Uterus (tissue), 4 donors: ENCODE results near the gene SF3A2. TPM values are rescaled to one million over a fixed set of nuclear protein-coding genes. Genes with fewer than 3 reads are reported as not detected.

Experiments used
- DNase-seq, 2 donors: peaks; one replicate each; pipeline ENCODE4 v3.0.0-alpha.2; 2019 to 2020
- H3K27ac ChIP-seq, 2 donors: fragments of 200-600 bp; sonication (generic); 1 replicate in 1 of 2; 2 replicates in 1 of 2; pipeline ENCODE4 v1.5.1; 2016 to 2018
- H3K27me3 ChIP-seq, 2 donors: fragments of 200-600 bp; sonication (generic); one replicate each; pipeline ENCODE4 v1.5.1; 2018 to 2019; ENCODE audit warnings: control low read depth in 1 of 2
- H3K36me3 ChIP-seq, 2 donors: fragments of 200-600 bp; sonication (generic); one replicate each; pipeline ENCODE4 v1.5.1; 2019; ENCODE audit warnings: control low read depth in 1 of 2
- H3K4me1 ChIP-seq, 2 donors: fragments of 200-600 bp; sonication (generic); one replicate each; pipeline ENCODE4 v1.5.1; 2018 to 2019; ENCODE audit warnings: control low read depth in 1 of 2
- H3K4me3 ChIP-seq, 2 donors: fragments of 200-600 bp; sonication (generic); 1 replicate in 1 of 2; 2 replicates in 1 of 2; pipeline ENCODE4 v1.5.1; 2018 to 2019; ENCODE audit warnings: mild to moderate bottlenecking in 1 of 2
- H3K9me3 ChIP-seq, 2 donors: fragments of 200-600 bp; sonication (generic); one replicate each; pipeline ENCODE4 v1.5.1; 2019; ENCODE audit warnings: control low read depth in 1 of 2
- CTCF ChIP-seq, 4 experiments: fragments of 200-600 bp in 2 of 4; fragments of 450-650 bp in 2 of 4; sonication (generic) in 2 of 4; IDR thresholded peaks; one replicate each; pipeline ENCODE4 v1.5.1; 2016 to 2019; ENCODE audit warnings: antibody characterized with exemption in 4 of 4, mild to moderate bottlenecking in 2 of 4, moderate library complexity in 1 of 4
- POLR2A ChIP-seq, 2 donors: fragments of 450-650 bp; IDR thresholded peaks; one replicate each; pipeline ENCODE4 v1.6.1; 2016; ENCODE audit warnings: antibody characterized with exemption in 2 of 2, mild to moderate bottlenecking in 1 of 2, moderate library complexity in 1 of 2
- intact Hi-C: fragments of 100-400 bp; cut with DNase I; formaldehyde crosslinking; loops from one replicate; pipeline ENCODE4 v1.15.1; 2023; ENCODE audit warnings: low total_unique reads
- total RNA-seq, 4 donors: library from RNA; depleted of rRNA in 3 of 4; stranded (reverse); fragments of >200 nt in 3 of 4; gene quantifications; one replicate each; pipeline versions ENCODE4 v1.1.0 to v1.2.4, GENCODE V29; 2014 to 2023
- donor health status: DM: yes; HTN: yes; CAD: no.

SF3A2 gene
- total RNA-seq, 4 donors from 2014 or later, result 33.2 to 107 (median 50.6) TPM

- Histone ChIP-seq H3K27ac (no peak overlapping the region), H3K9me3 (no peaks in the 10 kb centered on the region), H3K4me3 (no peak overlapping the region), H3K27me3 (no peaks in the 10 kb centered on the region), H3K36me3 (no peaks in the 10 kb centered on the region), H3K4me1 (no peaks in the 10 kb centered on the region)
- no peak for DNase-seq
- no peak for TF ChIP-seq POLR2A (IDR thresholded peaks at IDR 0.05)
- intact Hi-C loops, result no loop called here
Observed at GRCh38 chr19:2195361-2195760, 41.3 kb upstream of the SF3A2 start.

- no peak for DNase-seq
- Histone ChIP-seq H3K27ac (no peak overlapping the region), H3K27me3 (no peaks in the 10 kb centered on the region), H3K4me3 (no peak overlapping the region), H3K4me1 (no peaks in the 10 kb centered on the region), H3K36me3 (no peaks in the 10 kb centered on the region), H3K9me3 (no peaks in the 10 kb centered on the region)
- TF ChIP-seq CTCF (IDR thresholded peaks at IDR 0.05) (no peak), POLR2A (IDR thresholded peaks at IDR 0.05) (no peak)
- intact Hi-C loops, result no loop called here
Observed at GRCh38 chr19:2195914-2196313, 40.7 kb upstream of the SF3A2 start.

- intact Hi-C loops, result no loop called here
Observed at GRCh38 chr19:2197270-2197669, 39.4 kb upstream of the SF3A2 start.

GRCh38 chr19:2198317-2198716, 38.3 kb upstream of the SF3A2 start:
- Histone ChIP-seq H3K36me3 (no peaks in the 10 kb centered on the region), H3K27ac (no peak overlapping the region), H3K4me1 (no peaks in the 10 kb centered on the region), H3K4me3 (no peak overlapping the region), H3K9me3 (no peaks in the 10 kb centered on the region), H3K27me3 (no peaks in the 10 kb centered on the region)
- no peak for TF ChIP-seq POLR2A (IDR thresholded peaks at IDR 0.05)
- TF ChIP-seq CTCF (IDR thresholded peaks at IDR 0.05), result no peak
- intact Hi-C loops, result no loop called here
- no peak for DNase-seq

More at GRCh38 chr19:2197270-2197669, 39.4 kb upstream of the SF3A2 start:
- Histone ChIP-seq H3K9me3 (no peaks in the 10 kb centered on the region), H3K36me3 (no peaks in the 10 kb centered on the region), H3K27ac (no peak overlapping the region), H3K27me3 (no peaks in the 10 kb centered on the region), H3K4me3 (no peak overlapping the region), H3K4me1 (no peaks in the 10 kb centered on the region)
- TF ChIP-seq POLR2A (IDR thresholded peaks at IDR 0.05) (no peak), CTCF (IDR thresholded peaks at IDR 0.05) (no peak)
- DNase-seq, result no peak

GRCh38 chr19:2199215-2199614, 37.4 kb upstream of the SF3A2 start:
- no peak overlapping the region for H3K4me3 ChIP-seq
- no peaks in the 10 kb centered on the region for H3K4me1 ChIP-seq
- no peaks in the 10 kb centered on the region for H3K27me3 ChIP-seq
- intact Hi-C loops, result no loop called here
- H3K9me3 ChIP-seq, result no peaks in the 10 kb centered on the region
- DNase-seq, result no peak
- TF ChIP-seq CTCF (IDR thresholded peaks at IDR 0.05) (no peak), POLR2A (IDR thresholded peaks at IDR 0.05) (no peak)
- no peak overlapping the region for H3K27ac ChIP-seq
- no peaks in the 10 kb centered on the region for H3K36me3 ChIP-seq
